Central memory CD8-positive, alpha-beta T cell (primary cell): ENCODE results near the gene NFASC.
A peak's percentile ranks its signal among the peaks of the same experiment; 100 is the strongest.

ENCODE experiments used
- ATAC-seq: fragments of 150-1000 bp; cut with Tn5 transposase; replicated peaks from 2 replicates; pipeline ENCODE4 v1.10.0; 2022; ENCODE audit warnings: mild to moderate bottlenecking, moderate FRiP score, moderate number of reproducible peaks; ENCODE audit not compliant: poor library complexity, severe bottlenecking; ENCODE audit errors: extremely low read depth
- DNase-seq, 2 donors: peaks; one replicate each; pipeline ENCODE4 v3.0.0; 2021; ENCODE audit warnings: low spot score in 2 of 2
- H3K27ac Mint-ChIP-seq: one replicate; pipeline ENCODE4 v1.8.0; 2022; ENCODE audit warnings: low read depth, mild to moderate bottlenecking, moderate library complexity, mixed read lengths
- H3K27me3 Mint-ChIP-seq: one replicate; pipeline ENCODE4 v1.8.0; 2022; ENCODE audit warnings: mixed read lengths
- H3K36me3 Mint-ChIP-seq: one replicate; pipeline ENCODE4 v1.8.0; 2022; ENCODE audit warnings: mild to moderate bottlenecking, moderate library complexity, mixed read lengths; ENCODE audit not compliant: insufficient read depth
- H3K4me1 Mint-ChIP-seq: one replicate; pipeline ENCODE4 v1.8.0; 2022; ENCODE audit warnings: mixed read lengths
- H3K4me3 Mint-ChIP-seq: one replicate; pipeline ENCODE4 v1.8.0; 2022; ENCODE audit warnings: mild to moderate bottlenecking, moderate library complexity, mixed read lengths
- H3K9me3 Mint-ChIP-seq: one replicate; pipeline ENCODE4 v1.8.0; 2022; ENCODE audit warnings: mixed read lengths

NFASC gene

GRCh38 chr1:204870160-204870912, at the start of gene NFASC:
Gene NFASC, plus strand, starts transcription at chr1:204870862. Its CDS starts 73,454 bp downstream, at chr1:204944316.
- Mint-ChIP-seq H3K9me3 (no peaks in the 10 kb centered on the region), H3K4me1 (no peaks in the 10 kb centered on the region), H3K27me3 (peaks cover 43% of the 10 kb centered on the region), H3K36me3 (no peaks in the 10 kb centered on the region), H3K27ac (no peak within 1 kb of the TSS), H3K4me3 (no peak within 1 kb of the TSS)
- DNase-seq (no peak), ATAC-seq (no peak)

DNA sequence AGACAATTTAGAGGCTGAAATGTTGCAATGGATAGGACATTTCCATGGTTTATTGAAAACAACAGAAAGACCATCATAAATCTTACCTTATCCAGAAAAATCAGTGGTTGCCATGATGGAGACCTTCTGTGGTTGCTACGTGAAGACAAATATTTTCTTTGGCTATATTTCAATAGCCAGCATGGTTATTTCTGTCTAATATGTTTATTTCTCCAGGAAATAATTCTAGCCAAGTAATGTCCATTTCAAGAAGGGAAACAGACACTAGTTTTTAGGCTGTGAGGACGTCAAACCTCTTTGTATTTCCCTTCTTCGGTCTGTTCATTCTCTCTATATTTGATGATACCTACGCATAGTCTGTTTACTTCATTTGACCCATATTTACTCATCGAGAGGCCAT, 49.2 kb upstream of the NFASC start:
- no peak for ATAC-seq

DNA sequence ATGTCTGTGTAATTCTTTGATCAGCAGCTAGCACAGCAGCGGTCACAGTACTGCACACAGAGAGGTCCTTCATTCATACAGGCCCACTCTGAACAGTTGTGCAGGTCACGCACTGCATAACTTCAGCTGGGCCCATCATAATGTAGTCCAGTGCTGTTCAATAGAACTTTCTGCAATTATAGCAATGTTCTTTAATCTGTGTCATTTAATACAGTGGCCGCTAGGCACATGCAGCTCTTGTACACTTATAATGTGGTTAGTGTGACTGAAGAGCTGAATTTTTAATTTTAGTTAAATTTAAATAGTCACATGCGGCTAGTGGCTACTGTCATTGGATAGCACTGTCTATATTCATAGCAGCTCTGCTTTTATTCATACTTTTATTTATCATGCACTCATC, 48.7 kb upstream of the NFASC start:
- H3K27me3 Mint-ChIP-seq: peaks cover 17% of the 10 kb centered on the region
- no peaks in the 10 kb centered on the region for H3K4me1 Mint-ChIP-seq
- no peaks in the 10 kb centered on the region for H3K36me3 Mint-ChIP-seq
- H3K9me3 Mint-ChIP-seq: no peaks in the 10 kb centered on the region
- DNase-seq (no peak), ATAC-seq (no peak)
- H3K4me3 Mint-ChIP-seq: no peak overlapping the region
- no peak overlapping the region for H3K27ac Mint-ChIP-seq

More for the DNA sequence above, 49.2 kb upstream of the NFASC start:
- no peaks in the 10 kb centered on the region for H3K36me3 Mint-ChIP-seq
- H3K9me3 Mint-ChIP-seq: no peaks in the 10 kb centered on the region
- no peaks in the 10 kb centered on the region for H3K4me1 Mint-ChIP-seq
- no peak for DNase-seq
- H3K27ac Mint-ChIP-seq: no peak overlapping the region
- no peak overlapping the region for H3K4me3 Mint-ChIP-seq
- peaks cover 21% of the 10 kb centered on the region for H3K27me3 Mint-ChIP-seq

DNA sequence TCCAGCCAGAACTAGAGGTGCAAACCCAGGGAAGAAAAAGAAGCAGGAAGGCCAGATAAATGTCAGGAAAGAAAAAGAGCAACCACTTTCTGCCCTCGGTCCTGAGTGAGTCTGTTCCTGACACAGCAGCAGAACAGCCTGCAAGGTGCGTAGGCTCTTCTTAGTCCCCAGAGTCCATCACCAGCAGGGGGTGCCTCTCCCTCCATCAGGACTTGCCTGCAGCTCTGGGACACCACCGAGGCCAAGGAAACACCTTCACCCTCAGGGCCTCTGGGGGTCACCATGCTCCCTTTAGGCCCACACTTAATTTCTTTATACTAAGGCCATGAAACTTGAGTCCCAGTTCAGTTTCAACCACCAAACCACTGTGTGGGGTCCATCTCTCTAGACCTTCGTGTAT, 43.7 kb upstream of the NFASC start:
- Mint-ChIP-seq H3K27me3 (peaks cover 34% of the 10 kb centered on the region), H3K36me3 (no peaks in the 10 kb centered on the region), H3K9me3 (no peaks in the 10 kb centered on the region), H3K4me3 (no peak overlapping the region), H3K4me1 (peaks cover 9% of the 10 kb centered on the region), H3K27ac (no peak overlapping the region)
- ATAC-seq (no peak), DNase-seq (no peak)

GRCh38 chr1:204828352-204828850, 42.3 kb upstream of the NFASC start:
- DNase-seq (no peak), ATAC-seq (peak; percentile 54)
- Mint-ChIP-seq H3K27ac (no peak overlapping the region), H3K36me3 (no peaks in the 10 kb centered on the region), H3K9me3 (no peaks in the 10 kb centered on the region), H3K27me3 (peaks cover 42% of the 10 kb centered on the region), H3K4me3 (peak overlapping the region; percentile 56), H3K4me1 (peaks cover 9% of the 10 kb centered on the region)

DNA sequence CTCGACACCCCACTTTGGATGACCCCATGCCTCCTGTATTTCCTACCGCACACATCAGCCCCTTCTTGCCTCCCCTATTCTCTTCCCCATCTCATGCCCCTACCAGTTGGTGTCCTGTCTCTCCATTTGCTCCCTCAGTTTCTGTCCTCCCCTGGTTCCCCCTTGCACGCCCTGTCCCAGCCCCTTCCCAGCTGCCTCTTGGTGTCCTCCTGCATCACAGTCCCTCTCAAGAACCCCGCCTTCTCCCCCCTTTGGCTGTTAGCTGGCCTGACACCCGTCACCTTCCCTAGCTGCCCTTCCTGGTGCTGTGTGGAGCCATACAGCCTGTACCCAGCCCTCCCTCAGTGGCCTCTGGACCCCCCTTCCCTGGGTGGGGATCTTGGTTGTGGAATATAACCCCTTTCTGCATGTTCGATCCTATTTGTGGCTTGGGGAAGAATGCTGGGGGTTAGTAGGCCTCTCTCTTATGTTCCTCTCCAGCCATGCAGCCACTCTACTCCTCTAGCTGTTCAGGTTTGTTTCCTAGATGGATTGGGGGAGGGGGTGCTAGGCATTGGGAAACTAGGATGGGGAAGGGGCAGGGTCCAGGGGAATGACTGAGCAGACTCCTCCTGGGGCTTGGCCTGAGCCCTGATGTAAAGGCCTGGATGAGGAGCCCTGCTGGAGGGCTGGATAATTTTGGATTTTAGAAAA, 41.4 kb upstream of the NFASC start:
- peaks cover 9% of the 10 kb centered on the region for H3K4me1 Mint-ChIP-seq
- H3K4me3 Mint-ChIP-seq: peak overlapping the region; percentile 40
- no peak for DNase-seq
- no peaks in the 10 kb centered on the region for H3K9me3 Mint-ChIP-seq
- H3K36me3 Mint-ChIP-seq: no peaks in the 10 kb centered on the region
- ATAC-seq: no peak
- H3K27ac Mint-ChIP-seq: no peak overlapping the region
- H3K27me3 Mint-ChIP-seq: peaks cover 42% of the 10 kb centered on the region

- Mint-ChIP-seq H3K36me3 (no peaks in the 10 kb centered on the region), H3K27ac (no peak overlapping the region)
Observed at GRCh38 chr1:204830747-204831146, 39.9 kb upstream of the NFASC start.

DNA sequence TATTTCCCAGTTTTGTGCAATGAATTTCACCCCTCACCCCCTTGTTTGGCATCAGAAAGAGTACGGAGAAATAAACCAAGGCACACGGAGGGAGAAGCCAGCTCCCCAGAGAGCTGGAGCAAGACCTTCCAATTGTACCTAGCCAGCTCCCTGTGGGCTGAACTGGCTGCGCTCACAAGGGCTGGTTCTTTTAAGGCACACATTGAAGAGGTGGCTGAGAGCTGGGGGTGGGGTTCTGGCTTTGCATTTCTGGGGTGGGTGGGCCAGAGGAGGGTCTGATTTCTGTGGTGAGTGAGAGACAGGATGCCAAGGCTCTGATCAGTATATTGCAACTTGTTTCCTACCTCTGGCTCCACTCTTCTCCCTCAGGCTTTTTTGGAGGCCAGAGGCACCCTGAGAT, 39.5 kb upstream of the NFASC start:
- Mint-ChIP-seq H3K4me3 (no peak overlapping the region), H3K27me3 (peaks cover 54% of the 10 kb centered on the region), H3K36me3 (no peaks in the 10 kb centered on the region), H3K4me1 (peaks cover 9% of the 10 kb centered on the region), H3K27ac (no peak overlapping the region), H3K9me3 (no peaks in the 10 kb centered on the region)
- ATAC-seq (no peak), DNase-seq (no peak)

More at GRCh38 chr1:204830747-204831146, 39.9 kb upstream of the NFASC start:
- DNase-seq (no peak), ATAC-seq (no peak)
- no peaks in the 10 kb centered on the region for H3K9me3 Mint-ChIP-seq
- peaks cover 9% of the 10 kb centered on the region for H3K4me1 Mint-ChIP-seq
- H3K27me3 Mint-ChIP-seq: peaks cover 49% of the 10 kb centered on the region
- H3K4me3 Mint-ChIP-seq: no peak overlapping the region

DNA sequence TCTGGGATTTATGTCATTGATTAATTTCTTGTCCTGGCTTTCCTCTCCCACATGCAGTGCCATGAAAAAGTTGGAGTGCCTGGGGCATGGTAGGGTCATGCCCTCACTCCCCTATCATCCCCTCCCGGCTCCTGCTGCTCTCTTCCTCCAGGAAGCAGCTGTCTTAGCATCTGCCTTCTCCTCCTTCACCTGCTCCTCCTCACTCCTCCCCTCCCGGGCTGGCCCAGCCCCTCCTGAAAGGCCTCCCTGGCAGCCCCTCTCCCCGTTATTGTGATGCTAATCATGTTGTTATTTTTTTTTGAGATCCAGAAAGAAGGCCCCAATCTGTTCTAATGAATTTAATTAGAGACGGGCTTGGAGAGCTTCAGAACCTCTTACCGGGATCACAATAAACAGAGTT, 36.3 kb upstream of the NFASC start:
- no peaks in the 10 kb centered on the region for H3K36me3 Mint-ChIP-seq
- no peaks in the 10 kb centered on the region for H3K9me3 Mint-ChIP-seq
- H3K27me3 Mint-ChIP-seq: peaks cover 72% of the 10 kb centered on the region
- no peak overlapping the region for H3K27ac Mint-ChIP-seq
- DNase-seq (no peak), ATAC-seq (no peak)
- H3K4me3 Mint-ChIP-seq: no peak overlapping the region
- H3K4me1 Mint-ChIP-seq: peaks cover 2% of the 10 kb centered on the region

GRCh38 chr1:204834752-204835151, 35.9 kb upstream of the NFASC start:
- H3K4me3 Mint-ChIP-seq: no peak overlapping the region
- H3K27ac Mint-ChIP-seq: no peak overlapping the region
- no peaks in the 10 kb centered on the region for H3K36me3 Mint-ChIP-seq
- H3K27me3 Mint-ChIP-seq: peaks cover 72% of the 10 kb centered on the region
- DNase-seq: no peak
- H3K4me1 Mint-ChIP-seq: no peaks in the 10 kb centered on the region
- H3K9me3 Mint-ChIP-seq: no peaks in the 10 kb centered on the region
- ATAC-seq: no peak

GRCh38 chr1:204835737-204836136, 34.9 kb upstream of the NFASC start:
- H3K4me3 Mint-ChIP-seq: no peak overlapping the region

GRCh38 chr1:204836856-204837255, 33.8 kb upstream of the NFASC start:
- Mint-ChIP-seq H3K36me3 (no peaks in the 10 kb centered on the region), H3K9me3 (no peaks in the 10 kb centered on the region), H3K27me3 (peaks cover 54% of the 10 kb centered on the region), H3K27ac (no peak overlapping the region), H3K4me3 (no peak overlapping the region), H3K4me1 (no peaks in the 10 kb centered on the region)
- DNase-seq (no peak), ATAC-seq (no peak)

More at GRCh38 chr1:204835737-204836136, 34.9 kb upstream of the NFASC start:
- no peak overlapping the region for H3K27ac Mint-ChIP-seq
- H3K4me1 Mint-ChIP-seq: no peaks in the 10 kb centered on the region
- DNase-seq: no peak
- no peaks in the 10 kb centered on the region for H3K36me3 Mint-ChIP-seq
- H3K27me3 Mint-ChIP-seq: peaks cover 65% of the 10 kb centered on the region
- no peak for ATAC-seq
- H3K9me3 Mint-ChIP-seq: no peaks in the 10 kb centered on the region
